MM.1S (cell line): ENCODE results near the gene PNPLA5.

Source experiments
- DNase-seq: peaks from one replicate; pipeline ENCODE4 v3.0.0-alpha.2; 2015
- H2AFZ ChIP-seq: fragments of 300-600 bp; sonication (generic); 2 replicates; pipeline ENCODE4 v1.6.0; 2016; ENCODE audit warnings: antibody characterized with exemption, low read length
- H3F3A ChIP-seq: fragments of 300-600 bp; sonication (generic); 2 replicates; pipeline ENCODE4 v1.6.1; 2016; ENCODE audit warnings: mild to moderate bottlenecking, antibody characterized with exemption, low read length, moderate library complexity, mixed read lengths; ENCODE audit not compliant: insufficient read depth
- H3K27ac ChIP-seq: fragments of 300-600 bp; sonication (generic); 2 replicates; pipeline ENCODE4 v1.5.1; 2016; ENCODE audit warnings: mild to moderate bottlenecking, low read length
- H3K27me3 ChIP-seq: fragments of 300-600 bp; sonication (generic); replicated peaks from 2 replicates; pipeline ENCODE4 v1.6.0; 2016; ENCODE audit warnings: low read length; ENCODE audit not compliant: insufficient read depth
- H3K36me3 ChIP-seq: fragments of 300-600 bp; sonication (generic); replicated peaks from 2 replicates; pipeline ENCODE4 v1.6.1; 2016; ENCODE audit warnings: mild to moderate bottlenecking, low read length, mixed read lengths; ENCODE audit not compliant: insufficient read depth
- H3K4me1 ChIP-seq: fragments of 300-600 bp; sonication (generic); 2 replicates; pipeline ENCODE4 v1.6.1; 2016; ENCODE audit warnings: low read length, mixed read lengths
- H3K4me2 ChIP-seq: fragments of 300-600 bp; sonication (generic); 2 replicates; pipeline ENCODE4 v1.6.0; 2016; ENCODE audit warnings: low read depth, low read length
- H3K4me3 ChIP-seq: fragments of 300-600 bp; sonication (generic); 2 replicates; pipeline ENCODE4 v1.5.1; 2016; ENCODE audit warnings: low read length, mixed read lengths
- H3K79me2 ChIP-seq: fragments of 300-600 bp; sonication (generic); 2 replicates; pipeline ENCODE4 v1.6.1; 2016; ENCODE audit warnings: mixed run types, low read length, mixed read lengths
- H3K9ac ChIP-seq: fragments of 300-600 bp; sonication (generic); 2 replicates; pipeline ENCODE4 v1.6.1; 2016; ENCODE audit warnings: low read length, mixed read lengths
- H3K9me2 ChIP-seq: fragments of 300-600 bp; sonication (generic); replicated peaks from 2 replicates; pipeline ENCODE4 v1.6.1; 2016; ENCODE audit warnings: mild to moderate bottlenecking, low read length, mixed read lengths; ENCODE audit not compliant: insufficient read depth
- H3K9me3 ChIP-seq: fragments of 300-600 bp; sonication (generic); replicated peaks from 2 replicates; pipeline ENCODE4 v1.6.1; 2016; ENCODE audit warnings: mild to moderate bottlenecking, low read length, mixed read lengths; ENCODE audit not compliant: insufficient read depth
- H4K20me1 ChIP-seq: fragments of 300-600 bp; sonication (generic); 2 replicates; pipeline ENCODE4 v1.6.1; 2016; ENCODE audit warnings: mild to moderate bottlenecking, low read length, moderate library complexity, mixed read lengths; ENCODE audit not compliant: insufficient read depth
- EZH2 ChIP-seq: fragments of 300-600 bp; sonication (generic); optimal IDR thresholded peaks from 2 replicates; pipeline ENCODE3; 2017; ENCODE audit warnings: low read depth, mild to moderate bottlenecking, antibody characterized with exemption, low read length, mixed read lengths
- EZH2phosphoT487 ChIP-seq: fragments of 300-600 bp; sonication (generic); IDR thresholded peaks from 2 replicates; pipeline ENCODE4 v1.6.1; 2018; ENCODE audit warnings: antibody characterized with exemption, low read length
- TF ChIP-seq, protein P1 (sequence below): fragments of 300-600 bp; sonication (generic); IDR thresholded peaks from 2 replicates; pipeline ENCODE4 v1.5.1; 2016; ENCODE audit warnings: antibody characterized with exemption, low read length, mixed read lengths

PNPLA5 gene

DNA sequence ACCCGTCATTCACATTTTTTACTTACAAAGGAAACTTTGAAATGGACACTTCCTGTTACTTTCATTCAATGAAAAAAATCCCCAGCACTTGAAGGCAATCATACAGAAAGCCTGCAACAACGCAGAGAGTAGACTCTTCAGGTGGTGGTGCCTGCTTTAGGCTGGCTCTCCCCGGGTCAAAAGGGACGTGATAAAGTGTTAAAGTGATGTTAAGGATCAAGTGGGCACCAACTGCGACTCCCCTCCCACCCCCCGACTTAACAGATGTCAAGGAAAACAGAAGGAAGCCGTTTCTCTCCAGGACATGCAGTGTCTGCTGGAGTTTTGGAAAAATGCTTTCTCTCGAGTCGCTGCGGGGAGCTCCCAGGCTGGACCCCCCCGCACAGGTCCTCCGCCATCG, 31.4 kb upstream of the PNPLA5 start:
- Histone ChIP-seq H3K4me3 (no peak overlapping the region), H4K20me1 (no peaks in the 10 kb centered on the region), H2AFZ (no peak overlapping the region), H3K4me2 (no peak overlapping the region), H3K27me3 (peaks cover 80% of the 10 kb centered on the region), H3K4me1 (no peaks in the 10 kb centered on the region), H3F3A (no peaks in the 10 kb centered on the region), H3K79me2 (no peaks in the 10 kb centered on the region), H3K9me3 (no peaks in the 10 kb centered on the region), H3K9ac (no peak overlapping the region), H3K27ac (no peak overlapping the region), H3K36me3 (no peaks in the 10 kb centered on the region), H3K9me2 (no peaks in the 10 kb centered on the region)
- no peak for DNase-seq
- TF ChIP-seq EZH2 (no peak), EZH2phosphoT487 (no peak)
- TF ChIP-seq, protein P1, sequence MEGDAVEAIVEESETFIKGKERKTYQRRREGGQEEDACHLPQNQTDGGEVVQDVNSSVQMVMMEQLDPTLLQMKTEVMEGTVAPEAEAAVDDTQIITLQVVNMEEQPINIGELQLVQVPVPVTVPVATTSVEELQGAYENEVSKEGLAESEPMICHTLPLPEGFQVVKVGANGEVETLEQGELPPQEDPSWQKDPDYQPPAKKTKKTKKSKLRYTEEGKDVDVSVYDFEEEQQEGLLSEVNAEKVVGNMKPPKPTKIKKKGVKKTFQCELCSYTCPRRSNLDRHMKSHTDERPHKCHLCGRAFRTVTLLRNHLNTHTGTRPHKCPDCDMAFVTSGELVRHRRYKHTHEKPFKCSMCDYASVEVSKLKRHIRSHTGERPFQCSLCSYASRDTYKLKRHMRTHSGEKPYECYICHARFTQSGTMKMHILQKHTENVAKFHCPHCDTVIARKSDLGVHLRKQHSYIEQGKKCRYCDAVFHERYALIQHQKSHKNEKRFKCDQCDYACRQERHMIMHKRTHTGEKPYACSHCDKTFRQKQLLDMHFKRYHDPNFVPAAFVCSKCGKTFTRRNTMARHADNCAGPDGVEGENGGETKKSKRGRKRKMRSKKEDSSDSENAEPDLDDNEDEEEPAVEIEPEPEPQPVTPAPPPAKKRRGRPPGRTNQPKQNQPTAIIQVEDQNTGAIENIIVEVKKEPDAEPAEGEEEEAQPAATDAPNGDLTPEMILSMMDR = no peak

DNA sequence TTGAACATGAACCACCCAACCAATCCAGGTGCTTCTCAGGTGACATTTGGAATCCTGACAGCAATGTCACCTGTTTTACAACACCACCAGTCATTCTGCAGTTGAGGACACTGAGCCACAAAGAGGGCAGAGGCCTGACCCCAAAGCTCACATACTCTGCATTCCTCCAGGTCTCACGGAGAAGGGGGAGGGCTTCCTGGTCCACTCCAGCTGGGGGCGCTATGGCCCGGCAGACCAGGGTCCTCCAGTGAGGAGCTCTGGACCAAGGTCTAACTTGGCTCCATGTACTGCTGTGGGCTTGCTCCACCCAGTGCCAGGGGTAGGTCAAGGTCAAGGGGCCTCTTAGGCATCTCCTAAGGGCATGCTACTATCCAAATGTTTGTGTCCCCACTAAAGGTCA, 30.3 kb upstream of the PNPLA5 start:
- Histone ChIP-seq H3K4me2 (no peak overlapping the region), H3F3A (no peaks in the 10 kb centered on the region)

DNA sequence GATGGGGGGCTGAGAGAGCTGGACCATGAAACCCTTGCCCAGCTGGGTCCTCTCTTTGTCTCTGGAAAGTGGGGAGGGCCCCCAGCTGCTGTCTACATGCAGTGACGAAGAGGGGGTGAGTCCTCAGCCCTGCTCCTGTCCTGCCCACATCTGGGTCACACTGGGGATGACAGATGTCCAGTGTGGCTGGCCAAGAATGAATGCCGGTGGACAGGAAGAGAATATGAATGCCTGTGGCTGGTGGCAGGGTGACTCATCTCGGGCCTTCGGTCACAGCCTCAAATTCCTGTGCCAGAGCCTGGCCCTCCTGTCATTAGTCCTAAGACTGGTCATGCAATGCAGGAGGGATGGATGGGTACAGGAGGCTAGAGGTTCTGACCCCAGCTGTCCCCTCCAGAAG, 29.6 kb upstream of the PNPLA5 start:
- no peaks in the 10 kb centered on the region for H3K79me2 ChIP-seq
- H3K4me1 ChIP-seq = no peaks in the 10 kb centered on the region
- no peaks in the 10 kb centered on the region for H3K9me3 ChIP-seq
- H3K9me2 ChIP-seq = no peaks in the 10 kb centered on the region
- H3K4me3 ChIP-seq = no peak overlapping the region
- peaks cover 74% of the 10 kb centered on the region for H3K27me3 ChIP-seq
- H3F3A ChIP-seq = no peaks in the 10 kb centered on the region
- no peak overlapping the region for H3K4me2 ChIP-seq
- DNase-seq = no peak
- H3K36me3 ChIP-seq = no peaks in the 10 kb centered on the region
- H3K27ac ChIP-seq = no peak overlapping the region
- H4K20me1 ChIP-seq = no peaks in the 10 kb centered on the region
- H3K9ac ChIP-seq = no peak overlapping the region
- TF ChIP-seq EZH2 (no peak), EZH2phosphoT487 (no peak)
- TF ChIP-seq, protein P1 = no peak
- H2AFZ ChIP-seq = no peak overlapping the region

More for the DNA sequence above, 30.3 kb upstream of the PNPLA5 start:
- no peak overlapping the region for H2AFZ ChIP-seq
- H3K36me3 ChIP-seq = no peaks in the 10 kb centered on the region
- H3K9ac ChIP-seq = no peak overlapping the region
- peaks cover 78% of the 10 kb centered on the region for H3K27me3 ChIP-seq
- no peak for TF ChIP-seq EZH2phosphoT487
- TF ChIP-seq EZH2 = no peak
- TF ChIP-seq, protein P1 = no peak
- no peaks in the 10 kb centered on the region for H3K9me3 ChIP-seq
- H3K4me3 ChIP-seq = no peak overlapping the region
- no peak for DNase-seq
- no peak overlapping the region for H3K27ac ChIP-seq
- H4K20me1 ChIP-seq = no peaks in the 10 kb centered on the region
- no peaks in the 10 kb centered on the region for H3K4me1 ChIP-seq
- no peaks in the 10 kb centered on the region for H3K9me2 ChIP-seq
- no peaks in the 10 kb centered on the region for H3K79me2 ChIP-seq
